GM18873 (cell line): ENCODE results near the gene MPPE1.
"Not testable (repeated sequence)": the region's sequence is repeated elsewhere in the genome, so short reads cannot be mapped to it uniquely, and the experiment has no call there.

Experiments
- ATAC-seq: cut with Tn5 transposase; IDR thresholded peaks from one replicate; pipeline ENCODE4 v1.9.1; 2021; ENCODE audit warnings: mild to moderate bottlenecking, moderate library complexity, moderate number of reproducible peaks; ENCODE audit not compliant: unreplicated experiment, low FRiP score

The MPPE1 gene

DNA sequence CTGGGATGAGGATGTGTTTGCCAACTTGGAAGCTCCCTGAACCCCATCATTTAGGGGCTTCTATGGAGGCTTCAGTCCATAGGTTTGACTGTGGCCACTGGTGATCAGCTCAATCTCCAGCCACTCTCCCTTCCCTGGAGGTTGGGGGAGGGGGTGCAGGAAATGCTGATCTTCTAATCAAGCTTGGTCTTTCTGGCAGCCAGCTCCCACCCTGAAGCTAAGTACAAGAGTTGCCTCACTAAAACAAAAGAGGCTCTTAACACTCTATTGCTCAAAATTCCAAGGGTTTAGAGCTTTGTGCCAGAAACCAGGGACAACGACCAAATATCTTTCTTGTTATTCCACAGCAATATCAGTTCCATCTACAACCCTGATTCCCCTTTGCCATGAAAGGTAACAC lies 19.4 kb upstream of the MPPE1 start:
- ATAC-seq, result no peak

DNA sequence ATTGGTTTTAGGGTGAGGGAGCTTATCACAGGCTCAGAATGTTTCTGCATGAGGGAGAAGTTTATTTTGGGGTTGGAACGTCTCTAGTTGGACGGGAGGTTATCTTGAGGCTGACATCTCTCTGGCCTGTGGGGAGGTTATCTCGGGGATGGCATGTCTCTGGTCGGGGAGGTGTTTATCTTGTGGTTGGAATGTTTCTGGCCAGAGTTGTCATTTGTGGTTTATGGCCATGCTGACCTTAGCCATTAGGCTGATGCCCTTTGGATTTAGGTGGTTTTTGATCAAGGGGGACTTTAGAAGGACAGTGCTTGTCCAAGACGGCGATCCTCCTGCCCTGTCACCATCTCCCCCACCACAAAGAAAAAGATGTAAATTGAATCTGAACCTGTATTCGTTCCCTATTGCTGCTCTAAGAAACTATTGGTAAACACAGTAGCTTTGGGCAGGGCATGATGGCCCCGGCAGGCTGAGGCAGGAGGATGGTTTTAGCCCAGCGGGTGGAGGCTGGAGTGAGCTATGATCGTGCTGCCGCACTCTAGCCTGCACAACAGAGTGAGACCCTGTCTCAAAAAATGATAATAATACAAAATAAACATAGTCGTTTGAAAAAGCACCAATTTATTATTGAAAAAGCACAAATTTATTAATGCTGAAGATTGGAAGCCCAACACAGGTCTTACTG lies 17.8 kb upstream of the MPPE1 start:
- no peak for ATAC-seq

DNA sequence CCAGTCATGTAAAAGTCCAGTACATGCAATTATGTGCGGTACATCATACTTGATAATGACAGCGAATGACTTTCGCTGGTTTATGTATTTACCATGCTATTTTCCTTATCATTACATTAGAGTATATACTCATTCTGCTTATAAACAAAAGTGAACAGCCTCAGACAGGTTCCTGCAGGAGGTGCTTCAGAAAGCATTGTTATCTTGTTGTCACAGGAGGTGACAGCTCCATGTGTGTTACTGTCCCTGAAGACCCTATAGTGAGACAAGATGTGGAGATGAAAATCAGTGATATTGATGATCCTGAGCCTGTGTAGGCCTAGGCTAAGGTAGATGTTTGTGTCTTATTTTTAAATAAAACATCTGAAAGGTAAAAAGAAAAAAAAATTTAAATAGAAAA lies 15.3 kb upstream of the MPPE1 start:
- no peak for ATAC-seq

DNA sequence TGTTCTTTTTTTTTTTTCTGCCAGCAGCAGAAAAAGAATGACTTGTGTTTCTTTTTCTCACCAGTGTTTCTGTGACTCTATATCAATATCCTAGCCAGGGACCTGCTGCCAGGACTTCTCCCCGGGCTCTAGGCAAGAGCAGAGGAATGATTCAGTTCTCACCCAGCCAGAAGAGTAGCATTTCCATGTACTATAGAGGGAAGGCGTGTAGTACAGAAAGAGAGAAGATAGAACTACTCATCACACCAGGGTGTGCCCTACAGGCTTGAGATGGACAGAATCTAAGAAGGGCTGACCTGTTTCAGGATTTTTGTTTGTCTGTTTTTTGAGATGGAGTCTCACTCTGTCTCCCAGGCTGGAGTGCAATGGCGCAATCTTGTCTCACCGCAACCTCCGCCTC lies 11.4 kb upstream of the MPPE1 start:
- ATAC-seq, result not testable (repeated sequence)

DNA sequence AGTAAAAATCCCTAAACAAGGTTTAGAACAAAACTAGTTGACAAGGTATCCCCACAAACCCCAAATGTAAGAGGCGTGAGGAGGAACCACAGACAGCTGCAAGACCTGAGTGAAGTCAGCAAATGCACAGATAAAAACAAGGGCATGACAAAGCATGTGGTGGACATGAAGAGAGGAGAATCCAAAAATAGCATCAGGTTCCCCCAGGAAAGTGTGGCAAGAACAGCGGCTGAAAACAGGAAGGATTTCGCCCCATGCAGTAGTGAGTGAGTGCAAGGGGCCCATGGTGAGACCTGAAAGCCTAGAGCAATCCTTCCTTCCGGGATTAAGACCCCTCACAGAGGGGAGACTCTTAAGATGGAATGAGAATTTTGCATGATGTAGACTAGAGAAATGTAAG lies 8.8 kb upstream of the MPPE1 start:
- not testable (repeated sequence) for ATAC-seq

DNA sequence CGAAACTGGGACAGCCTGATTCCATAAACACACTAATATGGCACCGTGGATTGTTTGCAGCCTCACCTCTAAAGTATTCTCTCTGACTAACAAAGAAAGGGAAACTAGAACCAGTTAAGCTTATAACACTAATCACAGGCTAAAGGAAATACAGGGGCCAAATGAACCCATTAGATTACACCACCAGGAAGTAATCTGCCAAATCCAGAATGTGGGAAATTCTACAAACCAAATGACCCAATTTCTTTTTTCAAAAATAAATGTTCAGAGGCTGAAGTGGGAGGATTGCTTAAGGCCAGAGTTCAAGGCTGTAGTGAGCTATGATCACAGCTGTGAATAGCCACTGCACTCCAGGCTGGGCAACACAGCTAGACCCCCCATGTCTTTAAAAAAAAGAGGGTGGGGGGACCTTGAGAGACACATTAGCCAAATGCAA lies 1.5 kb upstream of the MPPE1 start:
- no peak for ATAC-seq

DNA sequence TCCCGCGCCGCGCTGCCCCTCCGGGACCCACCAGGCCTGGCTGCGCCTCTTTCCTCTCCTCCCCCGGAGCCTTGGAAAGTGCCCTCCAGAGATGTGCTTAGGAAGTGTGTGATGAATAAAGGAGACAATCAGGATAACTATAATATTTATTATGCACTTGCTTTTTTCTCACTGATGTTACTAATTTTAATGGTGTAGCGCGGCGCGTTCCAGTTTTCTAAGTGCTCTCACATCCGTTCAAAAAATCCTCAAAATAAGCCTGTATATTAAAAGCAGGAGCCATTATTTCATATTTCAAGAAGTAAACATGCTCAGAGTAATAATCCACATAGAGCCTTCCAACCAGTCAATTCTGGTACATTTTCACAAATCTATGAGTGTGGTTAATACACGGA lies 941 bp upstream of the MPPE1 start:
- ATAC-seq, result peak; percentile 3

DNA sequence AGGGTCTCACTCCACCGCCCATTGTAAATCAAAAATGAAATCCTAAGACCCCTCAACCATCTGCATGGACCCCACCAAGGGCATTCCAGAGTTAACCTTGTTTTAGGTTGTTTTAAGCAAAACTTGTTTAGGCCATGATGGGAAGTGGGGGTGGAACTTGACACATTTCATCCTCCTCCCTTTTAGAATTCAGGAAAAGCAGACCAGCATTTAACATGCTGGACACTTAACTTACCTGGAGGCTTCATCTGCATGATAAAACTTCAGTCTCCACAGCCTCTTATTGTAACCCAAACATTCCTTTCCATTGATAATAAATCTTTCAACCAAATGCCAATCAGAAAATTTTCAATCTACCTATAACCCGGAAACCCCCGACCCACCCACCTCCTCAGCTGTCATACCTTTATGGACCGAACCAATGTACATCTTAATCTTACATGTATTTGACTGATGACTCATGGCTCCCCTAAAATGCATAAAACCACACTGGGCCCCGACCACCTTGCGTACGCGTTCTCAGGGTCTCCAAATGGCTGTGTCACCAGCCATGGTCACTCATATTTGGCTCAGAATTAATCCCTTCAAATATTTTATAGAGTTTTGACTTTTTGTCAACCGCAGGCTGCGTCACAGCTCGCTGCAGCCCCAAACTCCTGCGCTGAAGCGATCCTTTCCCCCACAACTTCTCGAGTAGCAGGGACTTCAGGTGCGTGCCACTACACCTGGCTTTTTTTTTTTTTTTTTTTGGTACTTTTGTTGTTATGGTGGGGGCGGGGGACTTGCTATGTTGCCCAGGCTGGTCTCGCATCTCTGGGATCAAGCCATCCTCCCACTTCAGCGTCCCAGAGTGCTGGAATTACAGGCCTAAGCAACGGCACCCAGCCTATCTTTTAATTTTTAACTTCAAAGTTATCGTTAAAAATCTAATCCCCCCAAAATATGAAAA lies 917 bp downstream of the MPPE1 start:
- ATAC-seq, result no peak

DNA sequence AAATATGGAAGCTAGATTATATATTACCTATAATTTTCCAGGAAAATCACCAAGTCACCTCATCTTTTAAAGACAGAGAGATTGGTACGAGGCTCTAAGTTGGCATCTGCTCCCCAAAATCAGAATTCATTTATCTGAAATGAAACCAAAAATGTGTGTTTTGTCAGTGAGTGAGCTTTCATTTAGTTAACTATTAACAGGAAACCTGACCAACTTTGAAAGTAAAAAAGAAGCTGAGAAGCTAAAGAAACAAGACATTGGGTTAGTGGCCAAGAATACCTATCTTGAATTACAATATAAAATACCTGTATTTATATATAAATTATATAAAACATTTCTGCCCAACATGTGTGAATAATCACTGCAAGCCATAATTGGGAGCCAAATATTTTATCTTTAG lies 1.9 kb downstream of the MPPE1 start:
- ATAC-seq, result no peak

DNA sequence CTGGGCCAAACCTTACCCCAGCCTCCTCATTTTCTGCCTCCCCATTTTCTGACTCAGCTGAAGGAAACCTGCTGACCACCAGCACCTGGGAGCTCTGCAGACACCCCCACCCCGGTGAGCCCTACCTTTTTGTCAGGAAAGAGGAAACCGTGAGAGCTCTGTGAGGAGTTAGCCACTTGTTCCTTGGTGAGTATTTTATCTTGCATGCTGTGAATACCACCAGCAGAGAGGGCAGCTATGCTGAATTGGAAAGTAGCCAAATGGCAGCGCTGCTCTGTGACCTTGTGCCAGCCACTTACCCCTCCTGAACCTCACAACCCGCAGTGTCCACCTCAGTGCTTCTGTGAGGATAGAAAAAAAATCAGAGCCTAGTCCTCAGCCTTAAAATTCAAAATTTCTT lies 2.5 kb downstream of the MPPE1 start:
- ATAC-seq, result no peak

DNA sequence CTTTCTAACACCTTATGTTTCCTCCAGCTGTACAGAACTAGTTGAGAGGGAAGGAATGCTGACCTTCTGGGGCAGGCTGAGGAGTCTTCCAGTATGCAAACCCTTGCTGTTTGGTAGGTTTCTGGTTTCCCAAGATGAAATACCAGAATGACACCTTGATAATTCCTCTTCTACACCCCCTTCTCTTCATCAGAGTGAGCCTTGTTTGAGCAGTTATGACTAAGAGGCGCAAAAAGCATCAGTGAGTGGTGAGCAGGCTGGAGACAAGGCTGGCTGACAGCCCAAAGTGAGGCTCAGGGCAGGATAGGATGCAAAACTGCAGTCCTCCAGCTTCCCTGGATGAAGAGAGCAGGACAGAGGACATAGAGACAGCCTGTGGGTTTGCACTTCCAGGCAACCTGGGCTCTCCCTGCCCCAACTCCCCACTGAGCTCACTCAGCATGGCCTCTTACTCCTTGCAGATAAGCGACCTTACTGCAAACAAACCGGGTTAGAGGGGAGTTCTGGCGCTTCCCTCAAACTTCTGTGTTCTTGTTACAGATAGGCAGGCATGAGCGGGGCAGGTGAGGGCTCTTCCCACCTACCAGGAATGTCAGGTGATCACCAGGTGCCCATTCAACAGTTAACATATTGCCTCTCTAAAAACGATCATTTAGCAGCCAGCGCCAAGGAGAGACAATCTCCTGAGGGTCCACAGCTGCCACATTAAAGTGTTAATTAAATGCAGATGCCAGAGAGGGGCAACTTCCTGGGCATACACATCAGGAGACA lies 5.4 kb downstream of the MPPE1 start:
- ATAC-seq, result no peak

DNA sequence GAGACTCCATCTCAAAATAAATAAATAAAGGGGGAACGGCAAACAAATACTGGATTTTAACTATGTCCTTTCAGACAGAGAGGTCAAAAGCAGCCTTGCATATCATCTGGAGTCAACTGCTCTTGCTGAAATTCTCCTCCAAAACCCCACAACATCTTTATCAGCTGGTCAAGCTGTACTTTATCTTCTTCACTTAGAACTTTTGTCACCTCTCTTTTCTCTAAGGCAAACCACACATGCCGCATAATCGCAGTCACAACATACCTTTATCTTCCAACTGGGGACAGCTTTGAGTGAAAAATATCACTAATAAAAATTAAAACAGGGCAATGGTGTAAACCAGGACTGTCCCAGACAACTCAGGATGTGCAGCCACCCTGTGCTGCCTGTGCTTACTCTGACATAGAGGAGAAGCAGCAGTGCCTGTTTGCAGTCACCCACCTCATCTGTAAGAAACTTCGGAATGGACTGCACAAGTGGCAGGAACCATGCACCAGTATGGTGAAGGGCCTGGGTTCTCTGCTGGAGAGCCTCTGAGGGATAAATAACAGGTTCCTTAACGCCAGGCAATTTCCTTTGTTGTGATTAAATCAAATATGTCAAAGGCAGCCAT lies 6.2 kb downstream of the MPPE1 start:
- ATAC-seq, result no peak

DNA sequence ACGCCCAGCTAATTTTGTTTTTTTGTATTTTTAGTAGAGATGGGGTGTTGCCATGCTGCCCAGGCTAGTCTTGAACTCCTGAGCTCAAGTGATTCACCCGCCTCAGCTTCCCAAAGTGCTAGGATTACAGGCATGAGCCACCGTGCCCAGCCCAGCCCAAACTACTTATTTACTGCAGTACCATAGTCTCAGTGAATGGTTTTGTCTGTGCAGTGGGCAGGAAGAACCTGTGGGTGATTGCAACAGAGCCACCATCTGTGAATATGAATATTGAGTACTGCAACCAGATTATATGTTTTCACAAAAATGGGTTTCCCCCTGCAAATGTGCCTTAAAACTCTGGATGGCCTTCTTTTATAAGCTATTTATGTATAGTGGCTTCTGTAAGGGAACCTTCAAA lies 9.1 kb downstream of the MPPE1 start:
- no peak for ATAC-seq

DNA sequence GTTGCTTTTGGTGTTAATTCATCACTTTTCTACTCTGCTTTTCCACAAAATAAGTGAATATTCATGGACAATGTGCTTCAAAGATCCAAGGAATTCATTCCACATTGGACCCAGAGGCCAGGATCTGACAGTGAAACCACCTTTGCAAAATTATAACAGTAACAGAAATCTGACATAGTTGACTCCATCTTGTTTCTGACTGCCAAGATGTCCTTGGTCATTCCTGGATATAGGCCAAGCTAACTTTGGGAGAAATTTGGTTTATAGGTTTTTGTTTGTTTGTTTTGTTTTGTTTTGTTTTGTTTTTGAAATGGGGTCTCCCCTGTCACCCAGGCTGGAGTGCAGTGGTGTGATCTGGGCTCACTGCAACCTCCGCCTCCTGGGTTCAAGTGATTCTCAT lies 10.3 kb downstream of the MPPE1 start:
- ATAC-seq, result no peak

DNA sequence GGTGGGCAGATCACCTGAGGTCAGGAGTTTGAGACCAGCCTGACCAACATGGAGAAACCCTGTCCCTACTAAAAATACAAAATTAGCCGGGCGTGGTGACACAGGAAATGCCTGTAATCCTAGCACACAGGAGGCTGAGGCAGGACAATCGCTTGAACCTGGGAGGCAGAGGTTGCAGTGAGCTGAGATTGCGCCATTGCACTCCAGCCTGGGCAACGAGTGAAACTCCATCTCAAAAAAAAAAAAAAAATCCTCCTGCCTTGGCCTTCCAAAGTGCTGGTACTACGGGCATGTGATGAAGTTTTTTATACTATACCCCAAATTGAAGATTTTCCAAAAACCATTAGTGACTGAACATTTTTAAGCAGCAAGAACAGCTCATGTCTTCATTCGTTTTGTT lies 15.7 kb downstream of the MPPE1 start:
- not testable (repeated sequence) for ATAC-seq

DNA sequence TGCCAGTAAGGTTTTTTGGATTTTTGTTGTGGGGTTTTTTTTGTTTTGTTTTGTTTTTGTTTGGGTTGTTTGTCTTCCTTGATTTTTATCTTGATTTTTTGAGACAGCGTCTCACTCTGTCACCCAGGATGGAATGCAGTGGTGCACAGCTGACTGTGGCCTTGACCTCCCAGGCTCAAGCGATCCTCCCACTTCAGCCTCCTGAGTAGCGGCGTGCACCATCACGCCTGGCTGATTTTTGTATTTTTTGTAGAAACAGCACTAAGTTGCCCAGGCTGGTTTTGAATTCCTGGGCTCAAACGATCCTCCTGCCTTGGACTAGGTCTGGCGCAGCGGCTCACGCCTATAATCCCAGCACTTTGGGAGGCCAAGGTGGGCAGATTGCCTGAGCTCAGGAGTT lies 16.4 kb downstream of the MPPE1 start:
- no peak for ATAC-seq

DNA sequence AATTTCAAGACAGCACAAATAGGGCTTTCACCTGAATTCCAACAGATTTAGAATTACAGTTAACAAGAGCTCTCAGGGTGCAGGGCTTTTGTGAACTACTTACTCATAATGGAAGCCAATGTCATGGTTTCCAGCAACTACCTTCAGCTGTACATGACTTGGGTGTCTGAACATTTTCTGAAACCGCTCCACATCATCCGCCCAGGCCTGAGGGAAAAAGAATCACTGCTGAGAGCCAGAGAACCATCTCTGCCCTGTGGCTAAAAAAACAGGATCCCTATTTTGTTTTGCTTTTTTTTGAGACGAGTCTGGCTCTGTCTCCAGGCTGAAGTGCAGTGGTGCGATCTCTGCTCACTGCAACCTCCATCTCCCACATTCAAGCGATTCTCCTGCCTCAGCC lies 18.8 kb downstream of the MPPE1 start:
- no peak for ATAC-seq

DNA sequence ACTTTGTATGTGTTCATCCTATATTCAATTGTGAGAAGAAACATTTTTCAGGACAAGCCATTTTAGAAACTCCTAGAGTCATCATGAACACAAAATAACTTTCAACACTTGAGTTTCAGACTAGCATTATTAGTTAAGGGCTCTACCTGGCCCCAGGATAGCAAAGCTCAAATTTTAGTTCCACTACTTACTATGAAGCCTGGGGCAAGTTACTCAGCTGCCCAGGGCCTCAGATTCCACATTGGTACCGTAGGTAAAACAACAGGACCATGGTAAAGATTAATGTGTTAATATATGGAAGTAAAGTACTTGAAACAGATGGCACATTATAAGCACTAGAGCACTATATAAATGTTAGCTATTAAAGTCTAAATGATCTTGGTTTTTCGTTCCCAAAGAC lies 19.4 kb downstream of the MPPE1 start:
- ATAC-seq, result no peak

DNA sequence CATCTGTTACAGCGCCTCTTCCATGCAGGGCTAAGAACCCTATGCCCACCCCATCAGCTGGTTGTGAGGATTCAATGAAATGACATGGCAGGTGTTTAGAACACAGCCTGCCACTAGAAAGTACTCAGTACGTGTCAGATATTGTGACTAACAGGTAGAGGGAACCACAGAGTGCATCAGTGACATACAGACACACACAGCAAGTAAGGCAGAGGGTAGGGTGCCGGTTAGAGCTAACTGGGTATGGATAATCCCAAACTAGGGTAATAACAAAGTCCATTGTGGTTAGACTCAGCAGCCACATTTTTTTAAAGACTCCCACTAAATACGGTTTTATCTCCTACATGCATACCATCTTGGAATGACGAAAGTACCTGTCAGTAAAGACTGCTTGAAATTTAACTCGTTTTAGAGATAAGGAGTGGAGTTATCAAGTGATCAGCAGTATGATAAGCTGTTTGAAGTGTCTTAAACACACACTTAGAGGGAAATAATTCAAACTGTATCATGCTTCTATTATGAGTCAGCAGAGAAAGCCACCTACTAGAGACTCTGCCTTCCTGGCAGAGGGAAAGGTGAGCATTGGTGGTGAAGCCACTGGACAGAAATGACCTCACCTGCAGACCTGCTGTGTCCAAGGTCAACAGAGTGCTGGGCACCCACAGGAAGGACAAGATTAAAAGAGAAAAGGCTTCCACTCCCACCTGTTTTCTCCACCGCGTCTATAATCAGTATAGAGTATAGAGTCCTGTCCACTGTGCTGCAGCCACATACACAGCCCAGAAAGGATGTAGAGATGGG lies 20.6 kb downstream of the MPPE1 start:
- ATAC-seq, result no peak

DNA sequence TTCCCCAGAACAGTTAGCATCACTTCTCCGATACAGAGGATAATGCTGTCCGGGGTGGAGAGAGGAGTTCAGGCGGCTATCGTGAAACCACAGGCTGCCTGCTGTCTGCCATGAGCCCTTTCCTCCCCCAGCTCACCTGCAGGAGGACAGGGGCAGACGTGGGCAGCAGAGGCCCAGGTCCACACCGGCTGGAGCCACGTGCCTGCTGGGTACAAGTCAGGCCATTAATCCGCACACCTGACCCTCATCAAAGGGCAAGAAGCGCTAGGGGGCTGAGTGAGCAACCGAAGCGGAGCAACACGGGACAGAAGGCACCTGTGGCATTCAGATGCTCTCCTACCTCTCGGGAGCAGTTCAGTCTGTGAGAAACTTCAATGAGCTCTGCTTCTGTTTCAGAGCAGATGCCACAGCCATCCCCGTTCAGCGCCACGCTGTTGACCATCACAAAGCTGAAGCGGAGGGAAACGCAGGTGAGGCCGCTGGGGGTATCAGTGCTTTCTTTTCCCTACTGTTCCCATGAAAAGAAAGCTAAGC lies 21.5 kb downstream of the MPPE1 start:
- no peak for ATAC-seq
